Skin epidermis (tissue), 12 donors: ENCODE data around the gene CHURC1.
A peak's percentile ranks its signal among the peaks of the same experiment; 100 is the strongest.

Source experiments
- H3K27ac ChIP-seq, 21 experiments: fragments of 200-600 bp; sonication (generic) in 11 of 21; one replicate each; pipeline ENCODE4 v1.5.0; 2020; ENCODE audit warnings: mild to moderate bottlenecking in 3 of 21, inconsistent platforms in 2 of 21, moderate library complexity in 2 of 21
- H3K4me3 ChIP-seq, 7 experiments: fragments of 200-600 bp; sonication (generic) in 2 of 7; one replicate each; pipeline ENCODE4 v1.5.0; 2020; ENCODE audit warnings: inconsistent platforms in 2 of 7, mild to moderate bottlenecking in 2 of 7, moderate library complexity in 1 of 7

Gene CHURC1

GRCh38 chr14:64952598-64953309 lies 38.5 kb downstream of the CHURC1 start:
- H3K4me3 ChIP-seq, result no peak overlapping the region
- H3K27ac ChIP-seq, result no peak overlapping the region

GRCh38 chr14:64953310-64953654 lies 39.0 kb downstream of the CHURC1 start:
- Histone ChIP-seq H3K4me3 (no peak overlapping the region), H3K27ac (no peak overlapping the region)

GRCh38 chr14:64953661-64954060 lies 39.4 kb downstream of the CHURC1 start:
- Histone ChIP-seq H3K27ac (no peak overlapping the region), H3K4me3 (no peak overlapping the region)

GRCh38 chr14:64954491-64955240 lies 40.4 kb downstream of the CHURC1 start:
- no peak overlapping the region for H3K4me3 ChIP-seq
- no peak overlapping the region for H3K27ac ChIP-seq

- H3K4me3 ChIP-seq, result no peak overlapping the region
Measured at GRCh38 chr14:64955297-64955696, 41.0 kb downstream of the CHURC1 start.

GRCh38 chr14:64956697-64957406 lies 42.6 kb downstream of the CHURC1 start:
- no peak overlapping the region for H3K4me3 ChIP-seq
- no peak overlapping the region for H3K27ac ChIP-seq

More at GRCh38 chr14:64955297-64955696, 41.0 kb downstream of the CHURC1 start:
- H3K27ac ChIP-seq, result no peak overlapping the region

- Histone ChIP-seq H3K4me3 (no peak overlapping the region), H3K27ac (no peak overlapping the region)
Measured at GRCh38 chr14:64958201-64958600, 43.9 kb downstream of the CHURC1 start.

GRCh38 chr14:64958743-64959142 lies 44.5 kb downstream of the CHURC1 start:
- Histone ChIP-seq H3K27ac (no peak overlapping the region), H3K4me3 (no peak overlapping the region)

GRCh38 chr14:64960762-64961276 lies 46.6 kb downstream of the CHURC1 start:
- H3K27ac ChIP-seq, result no peak overlapping the region
- no peak overlapping the region for H3K4me3 ChIP-seq

- no peak overlapping the region for H3K4me3 ChIP-seq
- no peak overlapping the region for H3K27ac ChIP-seq
Measured at GRCh38 chr14:64963611-64964010, 49.4 kb downstream of the CHURC1 start.

- H3K27ac ChIP-seq, result no peak overlapping the region
- H3K4me3 ChIP-seq, result no peak overlapping the region
Measured at GRCh38 chr14:64965356-64966000, 51.2 kb downstream of the CHURC1 start.

GRCh38 chr14:64966976-64967375 lies 52.7 kb downstream of the CHURC1 start:
- no peak overlapping the region for H3K4me3 ChIP-seq
- H3K27ac ChIP-seq, result no peak overlapping the region

GRCh38 chr14:64968167-64968566 lies 53.9 kb downstream of the CHURC1 start:
- Histone ChIP-seq H3K4me3 (no peak overlapping the region), H3K27ac (no peak overlapping the region)

- Histone ChIP-seq H3K27ac (no peak overlapping the region), H3K4me3 (no peak overlapping the region)
Measured at GRCh38 chr14:64968651-64969050, 54.4 kb downstream of the CHURC1 start.

- no peak overlapping the region for H3K27ac ChIP-seq
- no peak overlapping the region for H3K4me3 ChIP-seq
Measured at GRCh38 chr14:64970041-64970440, 55.8 kb downstream of the CHURC1 start.

GRCh38 chr14:64970776-64971477 lies 56.7 kb downstream of the CHURC1 start:
- H3K27ac ChIP-seq, result peak overlapping the region in 6 of 21 experiments; percentile 63 to 77 (median 70)
- H3K4me3 ChIP-seq, result peak overlapping the region; percentile 37 to 70 (median 61)

GRCh38 chr14:64971491-64971942 lies 57.3 kb downstream of the CHURC1 start:
- Histone ChIP-seq H3K4me3 (peak overlapping the region; percentile 37 to 70 (median 61)), H3K27ac (peak overlapping the region in 12 of 21 experiments; percentile 2 to 77 (median 65))

- H3K4me3 ChIP-seq, result peak within 1 kb of the TSS; percentile 54 to 70 (median 64)
- peak within 1 kb of the TSS in 16 of 21 experiments; percentile 21 to 77 (median 63) for H3K27ac ChIP-seq
Measured at GRCh38 chr14:64971943-64972791, 57.9 kb downstream of the CHURC1 start, which contains the start of gene RAB15. RAB15 (minus strand) TSS chr14:64972336; CDS start chr14:64972076, 260 bp downstream.
